Subcutaneous abdominal adipose tissue (tissue), 5 donors: Measurements from ENCODE around the gene ARPC1A.
"Not testable (repeated sequence)": the region's sequence is repeated elsewhere in the genome, so short reads cannot be mapped to it uniquely, and the experiment has no call there.

Experiments used
- H3K27ac ChIP-seq: one replicate; pipeline ENCODE4 v1.7.0; 2013; ENCODE audit warnings: low read depth, mild to moderate bottlenecking, inconsistent platforms, low read length, moderate library complexity
- H3K27me3 ChIP-seq, 5 donors: one replicate each; pipeline ENCODE4 v1.7.0; 2013; ENCODE audit warnings: low read length in 5 of 5, inconsistent platforms in 1 of 5; ENCODE audit not compliant: control insufficient read depth in 5 of 5, insufficient read depth in 4 of 5
- H3K36me3 ChIP-seq, 5 donors: one replicate each; pipeline ENCODE4 v1.7.0; 2013; ENCODE audit warnings: low read length in 5 of 5; ENCODE audit not compliant: control insufficient read depth in 5 of 5, insufficient read depth in 5 of 5
- H3K4me1 ChIP-seq, 5 donors: one replicate each; pipeline ENCODE4 v1.7.0; 2013; ENCODE audit warnings: low read length in 5 of 5, mild to moderate bottlenecking in 3 of 5, moderate library complexity in 1 of 5; ENCODE audit not compliant: control insufficient read depth in 5 of 5, insufficient read depth in 5 of 5
- H3K4me3 ChIP-seq, 5 donors: one replicate each; pipeline ENCODE4 v1.7.0; 2013; ENCODE audit warnings: low read length in 5 of 5, low read depth in 1 of 5
- H3K9ac ChIP-seq, 5 donors: one replicate each; pipeline ENCODE4 v1.7.0; 2013; ENCODE audit warnings: low read length in 5 of 5, mild to moderate bottlenecking in 4 of 5, moderate library complexity in 3 of 5
- H3K9me3 ChIP-seq, 5 donors: one replicate each; pipeline ENCODE4 v1.7.0; 2013; ENCODE audit warnings: low read length in 5 of 5; ENCODE audit not compliant: control insufficient read depth in 5 of 5
- donor health status: healthy.
- donor health status: healthy.
- donor health status: healthy.
- donor health status: healthy.
- donor health status: healthy.

The ARPC1A gene

DNA sequence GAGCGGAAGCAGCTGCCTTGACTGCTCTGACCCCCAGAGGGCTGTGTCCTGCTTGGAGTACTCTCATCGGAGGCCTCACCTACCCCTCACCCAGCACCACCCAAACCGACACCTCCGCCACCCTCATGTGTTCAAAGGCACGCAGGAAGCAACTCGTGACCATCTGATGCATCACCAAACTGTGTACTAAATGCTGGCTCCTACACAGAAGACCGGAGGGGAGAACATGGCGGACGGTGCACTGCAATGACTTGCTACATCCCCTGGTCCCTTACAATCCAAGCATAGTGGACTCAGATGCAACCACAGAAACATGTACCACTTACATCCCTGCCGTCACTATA, 79.3 kb downstream of the ARPC1A start:
- Histone ChIP-seq H3K27me3 (no peaks in the 10 kb centered on the region), H3K4me1 (peaks cover 9 to 45% (median 37%) of the 10 kb centered on the region in 5 donors), H3K36me3 (peaks cover 5 to 49% (median 39%) of the 10 kb centered on the region in 5 donors), H3K9ac (no peak overlapping the region), H3K4me3 (no peak overlapping the region), H3K27ac (no peak overlapping the region), H3K9me3 (no peaks in the 10 kb centered on the region)

GRCh38 chr7:99406557-99406956, 80.9 kb downstream of the ARPC1A start:
- Histone ChIP-seq H3K27me3 (no peaks in the 10 kb centered on the region), H3K27ac (peak overlapping the region; percentile 98), H3K9ac (peak overlapping the region in 3 of 5 donors; percentile 48 to 87 (median 52)), H3K9me3 (no peaks in the 10 kb centered on the region), H3K4me1 (peaks cover 10 to 50% (median 43%) of the 10 kb centered on the region in 5 donors), H3K36me3 (peaks cover 8 to 44% (median 32%) of the 10 kb centered on the region in 5 donors), H3K4me3 (peak overlapping the region in 2 of 5 donors; percentile 9 to 22)

- Histone ChIP-seq H3K9me3 (no peaks in the 10 kb centered on the region), H3K36me3 (peaks cover 12 to 45% (median 35%) of the 10 kb centered on the region in 5 donors), H3K9ac (peak overlapping the region; percentile 87 to 98 (median 97)), H3K27ac (peak overlapping the region; percentile 98), H3K27me3 (no peaks in the 10 kb centered on the region), H3K4me3 (peak overlapping the region; percentile 85 to 99 (median 97)), H3K4me1 (peaks cover 10 to 50% (median 43%) of the 10 kb centered on the region in 5 donors)
Measured at GRCh38 chr7:99407872-99408378, 82.2 kb downstream of the ARPC1A start.

DNA sequence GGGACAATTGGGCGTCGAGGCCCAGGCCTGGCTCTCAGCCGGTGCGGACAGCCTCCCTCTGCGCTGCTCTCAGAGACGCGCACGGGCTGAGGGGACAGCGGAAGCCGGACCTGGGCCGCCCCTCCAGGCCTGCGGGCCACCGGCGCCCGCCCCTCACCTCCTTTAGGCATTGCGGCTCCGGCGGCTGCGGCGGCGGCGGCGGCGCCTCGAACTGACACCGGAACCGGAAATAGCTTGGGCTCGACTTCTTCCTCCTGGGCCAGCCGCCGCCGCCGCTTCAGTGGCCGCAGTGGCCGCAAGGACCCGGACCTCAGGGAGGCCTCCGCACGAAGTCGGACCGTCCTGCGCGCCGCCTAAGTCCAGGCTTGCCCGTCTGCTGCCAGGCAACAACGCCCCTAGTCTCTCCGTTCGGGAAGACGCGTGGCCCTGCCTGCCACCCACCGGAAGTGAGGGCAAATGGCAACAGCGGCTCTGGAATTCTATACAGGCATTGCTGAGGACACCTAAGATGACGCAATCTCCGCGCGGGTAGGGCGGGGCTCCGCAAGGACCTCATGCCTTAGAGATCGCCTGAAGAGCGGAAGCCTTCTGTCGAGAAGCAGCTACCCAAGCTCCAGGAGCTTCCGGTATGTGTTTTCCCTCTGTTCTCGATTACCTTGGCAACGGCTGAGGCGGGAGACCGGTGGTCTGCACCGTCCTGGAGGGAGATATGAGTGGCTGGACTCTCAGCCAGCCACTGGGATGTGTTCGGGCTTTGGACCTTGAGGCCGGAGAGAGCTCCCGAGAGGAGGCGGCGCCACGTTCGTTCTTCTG, 82.9 kb downstream of the ARPC1A start, which contains the start of the genes BUD31 and PDAP1:
TSS of gene BUD31 (plus strand) at position 591 of the 813 bp plus-strand sequence. CDS start 2,124 bp downstream, outside the sequence.
TSS of gene PDAP1 (minus strand) at position 219 of the 813 bp plus-strand sequence. CDS start at position 170, 49 bp downstream.
- Histone ChIP-seq H3K36me3 (peaks cover 8 to 45% (median 35%) of the 10 kb centered on the region in 5 donors), H3K27me3 (no peaks in the 10 kb centered on the region), H3K27ac (peak within 1 kb of the TSS; percentile 98), H3K4me1 (peaks cover 10 to 50% (median 43%) of the 10 kb centered on the region in 5 donors), H3K9ac (peak within 1 kb of the TSS; percentile 93 to 99 (median 97)), H3K4me3 (peak within 1 kb of the TSS; percentile 93 to 99 (median 99)), H3K9me3 (no peaks in the 10 kb centered on the region)

DNA sequence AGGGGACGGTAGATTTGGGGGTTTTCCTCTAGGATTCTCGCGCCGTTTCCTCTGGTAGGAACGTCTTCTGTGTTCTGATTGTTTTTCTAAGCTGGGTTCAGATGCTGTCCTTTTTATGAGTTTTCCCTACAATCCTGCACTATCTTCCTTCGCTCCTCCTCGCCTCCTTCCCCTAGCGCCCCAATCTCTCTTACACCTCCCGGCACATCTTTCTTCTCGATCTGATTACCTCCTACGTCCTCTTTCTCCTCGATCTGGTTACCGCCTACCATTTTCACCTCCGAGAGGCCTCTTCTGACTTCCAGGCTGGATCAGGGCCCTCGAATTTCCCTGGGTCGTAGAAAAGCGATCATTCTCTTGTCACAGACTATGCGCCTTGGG, 83.5 kb downstream of the ARPC1A start:
- peak overlapping the region; percentile 98 for H3K27ac ChIP-seq
- H3K4me1 ChIP-seq: peaks cover 10 to 48% (median 43%) of the 10 kb centered on the region in 5 donors
- H3K27me3 ChIP-seq: no peaks in the 10 kb centered on the region
- H3K9ac ChIP-seq: peak overlapping the region; percentile 93 to 99 (median 97)
- H3K4me3 ChIP-seq: peak overlapping the region; percentile 93 to 99 (median 99)
- H3K9me3 ChIP-seq: no peaks in the 10 kb centered on the region
- H3K36me3 ChIP-seq: peaks cover 8 to 43% (median 29%) of the 10 kb centered on the region in 5 donors

GRCh38 chr7:99409806-99410205, 84.1 kb downstream of the ARPC1A start:
- H3K9me3 ChIP-seq: no peaks in the 10 kb centered on the region
- peak overlapping the region; percentile 98 for H3K27ac ChIP-seq
- H3K9ac ChIP-seq: peak overlapping the region; percentile 26 to 98 (median 97)
- peaks cover 8 to 43% (median 28%) of the 10 kb centered on the region in 5 donors for H3K36me3 ChIP-seq
- H3K4me1 ChIP-seq: peaks cover 10 to 42% (median 38%) of the 10 kb centered on the region in 5 donors
- no peaks in the 10 kb centered on the region for H3K27me3 ChIP-seq
- H3K4me3 ChIP-seq: peak overlapping the region; percentile 93 to 99 (median 99)

DNA sequence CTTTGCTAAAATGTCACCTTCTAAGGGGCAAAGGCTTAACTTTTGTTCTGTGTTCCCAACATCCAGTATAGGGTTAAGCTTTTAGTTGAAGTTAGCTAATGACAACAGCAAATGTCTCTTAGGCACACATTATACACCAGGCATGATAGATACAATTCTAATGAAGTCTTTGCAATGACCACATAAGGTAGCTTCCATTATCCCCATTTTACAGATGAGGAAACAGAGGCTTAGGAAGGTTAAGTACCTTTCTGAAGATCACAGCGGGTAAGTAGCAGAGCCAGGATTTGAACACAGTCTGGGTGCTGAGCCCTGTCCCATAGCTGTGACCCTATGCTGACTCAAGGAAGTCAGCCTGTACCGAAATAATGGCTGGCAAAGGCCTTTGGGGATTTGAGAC, 84.9 kb downstream of the ARPC1A start:
- Histone ChIP-seq H3K9ac (peak overlapping the region in 1 of 5 donors; percentile 98), H3K36me3 (peaks cover 8 to 47% (median 30%) of the 10 kb centered on the region in 5 donors), H3K9me3 (no peaks in the 10 kb centered on the region), H3K4me3 (no peak overlapping the region), H3K27me3 (no peaks in the 10 kb centered on the region), H3K27ac (no peak overlapping the region), H3K4me1 (peaks cover 10 to 37% (median 35%) of the 10 kb centered on the region in 5 donors)

GRCh38 chr7:99415513-99416127, 89.9 kb downstream of the ARPC1A start:
- peaks cover 8 to 95% (median 71%) of the 10 kb centered on the region in 5 donors for H3K36me3 ChIP-seq
- not testable (repeated sequence) for H3K4me1 ChIP-seq, H3K27ac ChIP-seq, H3K9me3 ChIP-seq, H3K27me3 ChIP-seq, H3K9ac ChIP-seq, H3K4me3 ChIP-seq
